Measurements from ENCODE around the gene SPOCK1. TPM values are rescaled to one million over a fixed set of nuclear protein-coding genes. Genes with fewer than 3 reads are reported as not detected.

SPOCK1 gene
- total RNA-seq, 1 experiment from 2014 or later = 9.8 TPM

DNA sequence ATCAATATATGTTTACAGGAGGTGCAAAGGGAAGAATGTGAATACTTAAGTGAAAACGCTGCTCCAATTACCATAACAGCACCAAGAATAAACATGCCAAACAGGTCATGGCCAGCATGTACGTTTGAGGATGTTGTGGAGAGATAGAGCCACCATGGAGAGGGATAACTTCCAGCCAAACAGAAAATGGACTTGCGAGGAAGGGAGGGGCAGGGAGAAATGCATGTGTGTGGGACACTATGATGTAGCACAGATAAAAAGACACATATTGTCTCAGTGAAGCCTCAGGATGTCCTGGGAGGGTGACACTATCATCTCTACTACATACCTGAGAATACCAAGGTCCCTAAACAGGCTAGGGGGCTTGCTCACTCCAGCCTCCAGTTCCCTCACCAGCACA is 488.9 kb downstream of the SPOCK1 start:
- TF ChIP-seq EZH2 (IDR thresholded peaks at IDR 0.05; ENCODE audit: low read length, unreplicated experiment) (no peak), CTCF (conservative IDR thresholded peaks at IDR 0.05; ENCODE audit: low read depth, low read length) (no peak), EZH2phosphoT487 (IDR thresholded peaks at IDR 0.05; ENCODE audit: borderline replicate concordance, low read length) (no peak)
- Histone ChIP-seq H3K9ac (ENCODE audit: low read length) (no peak overlapping the region), H3K9me3 (ENCODE audit: low read length) (no peaks in the 10 kb centered on the region), H2AFZ (ENCODE audit: low read length) (no peak overlapping the region), H3K9me2 (replicated peaks; ENCODE audit: low read length) (no peaks in the 10 kb centered on the region), H3K4me1 (ENCODE audit: insufficient read depth, low read length) (no peaks in the 10 kb centered on the region), H4K20me1 (ENCODE audit: low read length) (no peaks in the 10 kb centered on the region), H3K27ac (ENCODE audit: low read length) (no peak overlapping the region), H3K27me3 (ENCODE audit: low read length) (no peaks in the 10 kb centered on the region), H3K79me2 (ENCODE audit: low read length) (no peaks in the 10 kb centered on the region), H3F3A (ENCODE audit: low read length, unreplicated experiment) (no peaks in the 10 kb centered on the region), H3K4me2 (ENCODE audit: low read length) (no peak overlapping the region), H3K4me3 (ENCODE audit: low read length) (no peak overlapping the region), H3K36me3 (ENCODE audit: low read depth, low read length) (no peaks in the 10 kb centered on the region)
- ATAC-seq = no peak
- intact Hi-C loops (cut with micrococcal nuclease) = no loop called here
- CTCF ChIA-PET = no interaction called here
- BruUV-seq (replicated peaks) = no TSS peak
- POLR2A ChIA-PET (ENCODE audit: unreplicated experiment) = no interaction called here
- DNase-seq = no peak

DNA sequence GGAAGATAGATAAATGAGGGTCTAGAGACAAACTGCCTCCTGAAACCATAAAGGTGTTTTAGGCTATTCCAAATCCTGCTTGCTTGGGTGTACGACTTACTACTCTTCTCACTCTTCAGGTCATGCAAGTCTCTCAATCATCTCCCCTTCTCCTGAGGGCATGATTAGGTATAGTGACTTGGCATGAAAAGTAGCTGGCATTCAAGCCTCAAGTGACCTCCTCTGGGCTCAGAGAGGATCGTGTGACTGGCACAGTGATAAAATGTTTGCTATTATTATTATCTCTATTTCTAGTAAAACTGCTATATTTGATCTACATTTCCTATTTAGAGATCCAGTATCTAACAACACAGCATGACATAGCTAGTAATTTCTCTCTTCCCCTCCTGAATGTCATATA is 494.8 kb downstream of the SPOCK1 start:
- Histone ChIP-seq H3F3A (ENCODE audit: low read length, unreplicated experiment) (no peaks in the 10 kb centered on the region), H3K36me3 (ENCODE audit: low read depth, low read length) (no peaks in the 10 kb centered on the region), H3K79me2 (ENCODE audit: low read length) (no peaks in the 10 kb centered on the region), H3K9me2 (replicated peaks; ENCODE audit: low read length) (no peaks in the 10 kb centered on the region), H4K20me1 (ENCODE audit: low read length) (no peaks in the 10 kb centered on the region), H3K9ac (ENCODE audit: low read length) (no peak overlapping the region), H3K4me3 (ENCODE audit: low read length) (no peak overlapping the region), H3K4me1 (ENCODE audit: insufficient read depth, low read length) (no peaks in the 10 kb centered on the region), H3K9me3 (ENCODE audit: low read length) (no peaks in the 10 kb centered on the region), H3K27me3 (ENCODE audit: low read length) (no peaks in the 10 kb centered on the region), H2AFZ (ENCODE audit: low read length) (no peak overlapping the region), H3K4me2 (ENCODE audit: low read length) (no peak overlapping the region), H3K27ac (ENCODE audit: low read length) (no peak overlapping the region)
- ChIA-PET POLR2A (ENCODE audit: unreplicated experiment) (interaction anchor here (0.5 kb wide), 1 partner anchor 418 kb away, joined by 3 read pairs; no protein-coding TSS in a partner anchor), CTCF (no interaction called here)
- no peak for DNase-seq
- ATAC-seq = no peak
- intact Hi-C loops (cut with micrococcal nuclease) = no loop called here
- BruUV-seq (replicated peaks) = no TSS peak
- TF ChIP-seq CTCF (conservative IDR thresholded peaks at IDR 0.05; ENCODE audit: low read depth, low read length) (no peak), EZH2phosphoT487 (IDR thresholded peaks at IDR 0.05; ENCODE audit: borderline replicate concordance, low read length) (no peak), EZH2 (IDR thresholded peaks at IDR 0.05; ENCODE audit: low read length, unreplicated experiment) (no peak)

DNA sequence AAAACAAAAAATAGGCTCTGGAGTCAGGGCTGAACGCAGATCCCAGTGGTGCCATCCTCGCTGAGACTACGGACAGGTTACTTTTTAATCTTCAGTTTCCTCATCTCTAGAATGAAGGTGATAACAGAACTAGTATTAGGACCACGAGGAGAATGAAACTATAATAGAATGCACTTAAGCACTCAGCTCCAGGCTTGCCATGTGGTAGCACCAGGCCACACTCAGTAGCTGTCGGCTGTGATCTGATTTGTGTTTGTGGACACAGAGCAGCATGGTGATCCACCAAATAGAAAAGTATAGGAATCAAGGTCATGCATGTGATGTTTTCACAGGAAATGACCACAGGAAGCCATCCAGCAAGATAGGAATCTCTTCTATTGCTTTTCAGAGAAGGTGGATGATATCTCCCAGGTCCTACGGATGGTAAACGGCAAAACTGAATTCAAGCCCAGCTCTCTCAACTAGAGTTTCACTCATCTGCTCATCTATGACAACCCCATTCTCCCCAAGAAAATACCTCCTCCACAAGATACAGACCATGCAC is 498.0 kb downstream of the SPOCK1 start:
- H3K4me2 ChIP-seq (ENCODE audit: low read length) = no peak overlapping the region
- H3K9me2 ChIP-seq (replicated peaks; ENCODE audit: low read length) = no peaks in the 10 kb centered on the region
- no peaks in the 10 kb centered on the region for H3K79me2 ChIP-seq (ENCODE audit: low read length)
- no peaks in the 10 kb centered on the region for H3K27me3 ChIP-seq (ENCODE audit: low read length)
- no peak for TF ChIP-seq EZH2phosphoT487 (IDR thresholded peaks at IDR 0.05; ENCODE audit: borderline replicate concordance, low read length)
- no peak for TF ChIP-seq EZH2 (IDR thresholded peaks at IDR 0.05; ENCODE audit: low read length, unreplicated experiment)
- TF ChIP-seq CTCF (conservative IDR thresholded peaks at IDR 0.05; ENCODE audit: low read depth, low read length) = no peak
- H3K36me3 ChIP-seq (ENCODE audit: low read depth, low read length) = no peaks in the 10 kb centered on the region
- no peaks in the 10 kb centered on the region for H3K9me3 ChIP-seq (ENCODE audit: low read length)
- H3K4me1 ChIP-seq (ENCODE audit: insufficient read depth, low read length) = no peaks in the 10 kb centered on the region
- no peaks in the 10 kb centered on the region for H3F3A ChIP-seq (ENCODE audit: low read length, unreplicated experiment)
- H2AFZ ChIP-seq (ENCODE audit: low read length) = no peak overlapping the region
- no peaks in the 10 kb centered on the region for H4K20me1 ChIP-seq (ENCODE audit: low read length)
- DNase-seq (no peak), ATAC-seq (no peak)
- H3K27ac ChIP-seq (ENCODE audit: low read length) = no peak overlapping the region
- ChIA-PET POLR2A (ENCODE audit: unreplicated experiment) (no interaction called here), CTCF (no interaction called here)
- intact Hi-C loops (cut with micrococcal nuclease) = no loop called here
- H3K9ac ChIP-seq (ENCODE audit: low read length) = no peak overlapping the region
- no peak overlapping the region for H3K4me3 ChIP-seq (ENCODE audit: low read length)
- no TSS peak for BruUV-seq (replicated peaks)
